CD4-positive, CD25-positive, alpha-beta regulatory T cell (primary cell): ENCODE measurements around the gene HP1BP3. TPM values are rescaled to one million over a fixed set of nuclear protein-coding genes. Genes with fewer than 3 reads are reported as not detected.
"Not testable (repeated sequence)": the region's sequence is repeated elsewhere in the genome, so short reads cannot be mapped to it uniquely, and the experiment has no call there.

ENCODE experiments used
- ATAC-seq, 2 donors: fragments of 150-1000 bp; cut with Tn5 transposase; one replicate each; pipeline ENCODE4 v1.10.0; 2021; ENCODE audit warnings: low read depth in 2 of 2, moderate number of reproducible peaks in 2 of 2, moderate library complexity in 1 of 2
- DNase-seq, 3 donors: peaks; one replicate each; pipeline versions ENCODE4 v3.0.0 to v3.0.0-alpha.2; 2012 to 2022; ENCODE audit warnings: mixed read lengths in 1 of 3
- H3K27ac ChIP-seq: one replicate; pipeline ENCODE4 v1.7.0; 2013; ENCODE audit warnings: mild to moderate bottlenecking, low read length; ENCODE audit not compliant: insufficient read depth, poor library complexity, severe bottlenecking
- H3K27me3 ChIP-seq: one replicate; pipeline ENCODE4 v1.7.0; 2013; ENCODE audit warnings: low read length; ENCODE audit not compliant: control insufficient read depth, insufficient read depth
- H3K36me3 ChIP-seq: one replicate; pipeline ENCODE4 v1.7.0; 2013; ENCODE audit warnings: mild to moderate bottlenecking, low read length, moderate library complexity; ENCODE audit not compliant: control insufficient read depth, insufficient read depth
- H3K4me1 ChIP-seq: 2 replicates; pipeline ENCODE4 v1.7.0; 2013; ENCODE audit warnings: mild to moderate bottlenecking, low read length; ENCODE audit not compliant: insufficient read depth, control insufficient read depth, poor library complexity, severe bottlenecking
- H3K4me3 ChIP-seq: one replicate; pipeline ENCODE4 v1.7.0; 2013; ENCODE audit warnings: low read depth, mild to moderate bottlenecking, low read length, moderate library complexity
- H3K9me3 ChIP-seq, 2 experiments: 1 replicate in 1 of 2; 2 replicates in 1 of 2; pipeline ENCODE4 v1.7.0; 2013; ENCODE audit warnings: low read length in 2 of 2, mild to moderate bottlenecking in 1 of 2, moderate library complexity in 1 of 2; ENCODE audit not compliant: control insufficient read depth in 2 of 2
- H3K27ac Mint-ChIP-seq, 3 donors: one replicate each; pipeline ENCODE4 v1.8.0; 2020 to 2022; ENCODE audit warnings: mild to moderate bottlenecking in 3 of 3, mixed read lengths in 3 of 3, moderate library complexity in 2 of 3
- H3K27me3 Mint-ChIP-seq: one replicate; pipeline ENCODE4 v1.8.0; 2022; ENCODE audit warnings: mild to moderate bottlenecking, mixed read lengths
- H3K36me3 Mint-ChIP-seq: one replicate; pipeline ENCODE4 v1.8.0; 2020; ENCODE audit warnings: mixed read lengths
- H3K4me1 Mint-ChIP-seq, 4 donors: one replicate each; pipeline ENCODE4 v1.8.0; 2020 to 2022; ENCODE audit warnings: mixed read lengths in 4 of 4, mild to moderate bottlenecking in 1 of 4
- H3K4me3 Mint-ChIP-seq, 4 donors: one replicate each; pipeline ENCODE4 v1.8.0; 2020 to 2022; ENCODE audit warnings: mild to moderate bottlenecking in 4 of 4, mixed read lengths in 4 of 4, moderate library complexity in 3 of 4
- H3K9me3 Mint-ChIP-seq, 7 donors: one replicate each; pipeline ENCODE4 v1.8.0; 2020 to 2022; ENCODE audit warnings: mixed read lengths in 7 of 7, mild to moderate bottlenecking in 3 of 7, moderate library complexity in 2 of 7
- polyA plus RNA-seq, 4 donors: library from polyadenylated mRNA; unstranded; fragments of 300-500 nt; fragmentation: Illumina TruSeq; gene quantifications; one replicate each; pipeline ENCODE4 v1.2.3, GENCODE V29; 2021
- total RNA-seq: library from RNA; stranded (reverse); gene quantifications from one replicate; pipeline ENCODE4 v1.2.3, GENCODE V29; 2022

The HP1BP3 gene
- total and polyA plus RNA-seq, 5 donors from 2014 or later = 170 to 284 (median 232) TPM

GRCh38 chr1:20789598-20789997, 2.5 kb upstream of the HP1BP3 start:
- peaks cover 22% of the 10 kb centered on the region for H3K4me1 ChIP-seq
- H3K36me3 Mint-ChIP-seq, H3K27me3 ChIP-seq, H3K4me3 ChIP-seq, H3K27me3 Mint-ChIP-seq, H3K9me3 ChIP-seq, ATAC-seq, H3K9me3 Mint-ChIP-seq, H3K27ac Mint-ChIP-seq, H3K27ac ChIP-seq, H3K36me3 ChIP-seq, DNase-seq: not testable (repeated sequence)
- peaks cover 3 to 25% (median 19%) of the 10 kb centered on the region in 4 donors for H3K4me1 Mint-ChIP-seq
- peak overlapping the region in 2 of 4 donors; percentile 46 to 63 for H3K4me3 Mint-ChIP-seq

GRCh38 chr1:20787840-20788795, 1.0 kb upstream of the HP1BP3 start:
- H3K4me1 Mint-ChIP-seq = peaks cover 3 to 38% (median 26%) of the 10 kb centered on the region in 4 donors
- H3K36me3 ChIP-seq = no peaks in the 10 kb centered on the region
- ATAC-seq (no peak), DNase-seq (no peak)
- H3K27me3 ChIP-seq = no peaks in the 10 kb centered on the region
- peak overlapping the region; percentile 91 for H3K27ac ChIP-seq
- peak overlapping the region; percentile 93 for H3K4me3 ChIP-seq
- H3K4me3 Mint-ChIP-seq = peak overlapping the region; percentile 94 to 95 (median 94)
- no peaks in the 10 kb centered on the region for H3K9me3 ChIP-seq
- peak overlapping the region; percentile 92 to 95 (median 94) for H3K27ac Mint-ChIP-seq
- H3K27me3 Mint-ChIP-seq = no peaks in the 10 kb centered on the region
- no peaks in the 10 kb centered on the region for H3K9me3 Mint-ChIP-seq
- H3K4me1 ChIP-seq = peaks cover 34% of the 10 kb centered on the region
- H3K36me3 Mint-ChIP-seq = peaks cover 6% of the 10 kb centered on the region

DNA sequence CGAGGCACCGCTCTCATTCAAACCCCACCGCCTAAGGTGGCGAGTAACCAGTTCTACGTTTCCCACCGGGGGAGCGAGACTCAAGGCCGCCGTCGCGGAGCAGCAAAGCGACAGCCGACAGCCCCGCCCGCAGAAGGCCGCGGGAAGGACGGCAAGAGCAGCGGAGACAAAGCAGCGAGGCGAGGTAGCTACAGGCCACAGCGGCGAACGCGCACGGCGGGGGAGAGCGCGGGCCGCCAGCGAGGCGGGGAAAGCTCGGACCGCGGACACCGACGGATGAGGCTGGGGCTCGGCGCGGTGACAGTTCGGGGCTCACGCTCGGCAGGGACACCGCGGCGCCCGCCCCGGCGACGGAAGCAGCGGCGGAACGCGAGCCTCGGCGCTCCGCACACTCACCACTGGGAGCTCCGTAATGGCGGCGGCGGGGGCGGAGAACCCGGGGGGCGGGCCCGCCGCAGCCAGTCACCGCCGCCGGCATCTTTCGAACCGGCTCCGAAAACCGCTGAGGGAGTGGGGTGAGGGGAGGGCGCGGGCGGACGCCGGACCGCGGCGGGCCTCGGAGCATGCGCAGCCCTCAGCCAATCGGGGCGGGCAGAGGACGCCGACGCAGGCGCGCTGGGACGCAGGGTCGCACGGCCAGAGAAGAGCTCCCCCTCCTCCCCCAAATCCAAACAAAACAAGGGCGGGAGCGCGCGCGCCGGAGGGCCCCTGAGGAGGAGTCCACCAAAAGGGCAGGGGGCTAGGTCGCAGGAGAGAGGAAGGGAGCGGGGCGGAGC, 666 bp downstream of the HP1BP3 start:
- H3K9me3 Mint-ChIP-seq = no peaks in the 10 kb centered on the region
- peaks cover 3 to 47% (median 26%) of the 10 kb centered on the region in 4 donors for H3K4me1 Mint-ChIP-seq
- no peaks in the 10 kb centered on the region for H3K27me3 Mint-ChIP-seq
- H3K4me3 Mint-ChIP-seq = peak overlapping the region; percentile 95 to 100 (median 98)
- Histone ChIP-seq H3K4me1 (peaks cover 48% of the 10 kb centered on the region), H3K36me3 (no peaks in the 10 kb centered on the region), H3K27me3 (no peaks in the 10 kb centered on the region), H3K9me3 (no peaks in the 10 kb centered on the region), H3K4me3 (peak overlapping the region; percentile 89), H3K27ac (peak overlapping the region; percentile 91)
- H3K36me3 Mint-ChIP-seq = peaks cover 6% of the 10 kb centered on the region
- DNase-seq = peak; percentile 94 to 97 (median 96)
- peak; percentile 73 to 80 for ATAC-seq
- peak overlapping the region; percentile 92 to 95 (median 94) for H3K27ac Mint-ChIP-seq

GRCh38 chr1:20785907-20786252, 1.2 kb downstream of the HP1BP3 start:
- H3K4me3 ChIP-seq = peak overlapping the region; percentile 89
- ATAC-seq (peak in 1 of 2 donors; percentile 1), DNase-seq (no peak)
- H3K36me3 ChIP-seq = no peaks in the 10 kb centered on the region
- peak overlapping the region; percentile 71 to 94 (median 92) for H3K27ac Mint-ChIP-seq
- peak overlapping the region; percentile 95 to 100 (median 98) for H3K4me3 Mint-ChIP-seq
- H3K27ac ChIP-seq = peak overlapping the region; percentile 91
- H3K27me3 ChIP-seq = no peaks in the 10 kb centered on the region
- no peaks in the 10 kb centered on the region for H3K9me3 Mint-ChIP-seq
- no peaks in the 10 kb centered on the region for H3K27me3 Mint-ChIP-seq
- H3K4me1 ChIP-seq = peaks cover 48% of the 10 kb centered on the region
- H3K36me3 Mint-ChIP-seq = peaks cover 9% of the 10 kb centered on the region
- peaks cover 3 to 52% (median 30%) of the 10 kb centered on the region in 4 donors for H3K4me1 Mint-ChIP-seq
- no peaks in the 10 kb centered on the region for H3K9me3 ChIP-seq

GRCh38 chr1:20775700-20776099, 11.4 kb downstream of the HP1BP3 start:
- peaks cover 46% of the 10 kb centered on the region for H3K36me3 Mint-ChIP-seq
- no peaks in the 10 kb centered on the region for H3K27me3 Mint-ChIP-seq
- ATAC-seq (no peak), DNase-seq (no peak)
- Histone ChIP-seq H3K36me3 (peaks cover 77% of the 10 kb centered on the region), H3K4me3 (no peak overlapping the region), H3K4me1 (peaks cover 13% of the 10 kb centered on the region), H3K27me3 (no peaks in the 10 kb centered on the region), H3K27ac (no peak overlapping the region), H3K9me3 (no peaks in the 10 kb centered on the region)
- H3K4me3 Mint-ChIP-seq = no peak overlapping the region
- no peaks in the 10 kb centered on the region for H3K9me3 Mint-ChIP-seq
- no peak overlapping the region for H3K27ac Mint-ChIP-seq
- H3K4me1 Mint-ChIP-seq = peaks cover 17 to 47% (median 35%) of the 10 kb centered on the region in 4 donors

DNA sequence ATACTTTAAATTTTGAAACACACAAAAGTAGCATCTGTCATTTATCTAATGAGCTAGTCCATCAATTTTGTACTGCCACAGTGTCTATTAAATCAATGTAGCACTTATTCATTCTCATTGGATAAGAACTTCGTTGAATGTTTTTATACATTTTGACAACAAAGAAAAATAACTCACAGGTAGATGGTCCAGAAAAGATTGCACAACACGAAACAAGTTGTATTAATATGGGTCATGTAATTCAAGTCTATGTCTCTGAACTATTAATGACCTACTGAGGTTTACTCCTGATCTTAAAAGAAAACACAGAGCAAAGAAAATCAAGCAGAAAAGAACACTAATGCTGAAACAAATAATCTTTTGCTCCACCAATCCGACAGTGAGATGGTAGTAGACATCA, 15.3 kb downstream of the HP1BP3 start:
- H3K36me3 ChIP-seq = peaks cover 98% of the 10 kb centered on the region
- no peak for ATAC-seq
- Mint-ChIP-seq H3K4me3 (no peak overlapping the region), H3K9me3 (no peaks in the 10 kb centered on the region), H3K27ac (peak overlapping the region in 2 of 3 donors; percentile 7 to 20), H3K4me1 (peaks cover 7 to 20% (median 14%) of the 10 kb centered on the region in 4 donors), H3K27me3 (no peaks in the 10 kb centered on the region), H3K36me3 (peaks cover 44% of the 10 kb centered on the region)
- H3K27ac ChIP-seq = no peak overlapping the region
- H3K9me3 ChIP-seq = no peaks in the 10 kb centered on the region
- no peak for DNase-seq
- H3K4me3 ChIP-seq = no peak overlapping the region
- H3K4me1 ChIP-seq = no peaks in the 10 kb centered on the region
- H3K27me3 ChIP-seq = no peaks in the 10 kb centered on the region

DNA sequence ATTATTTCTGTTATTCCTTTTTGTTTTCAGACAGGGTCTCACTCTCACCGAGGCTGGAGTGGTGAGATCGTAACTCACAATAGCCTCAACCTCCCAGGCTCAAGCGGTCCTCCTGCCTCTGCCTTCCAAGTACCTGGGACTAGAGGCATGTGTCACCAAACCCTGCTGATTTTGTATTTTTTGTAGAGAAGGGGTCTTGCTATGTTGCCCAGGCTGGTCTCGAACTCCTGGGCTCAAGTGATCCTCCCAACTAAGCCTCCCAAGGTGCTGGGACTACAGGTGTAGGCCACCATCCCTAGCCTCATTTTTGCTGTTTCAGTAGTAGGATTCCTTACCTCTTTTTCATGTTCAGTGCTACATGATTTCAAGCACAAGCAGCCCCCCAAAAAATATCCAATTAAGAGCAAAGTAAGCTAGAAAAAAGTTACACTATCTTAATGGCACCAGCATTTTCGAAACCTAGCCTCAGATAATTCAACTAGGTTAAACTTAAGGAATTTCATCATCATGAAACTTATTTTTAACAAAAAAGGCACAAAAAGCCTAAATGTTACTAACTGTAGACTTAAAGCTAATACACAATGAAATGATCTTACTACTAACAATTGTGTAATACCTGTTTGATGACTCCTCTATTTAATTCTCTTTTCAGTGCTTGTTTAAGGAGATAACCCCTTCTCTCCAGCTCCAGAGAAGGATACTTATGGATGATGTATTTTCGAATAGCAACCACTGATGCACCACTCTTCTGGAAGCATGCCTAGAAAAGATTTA, 16.6 kb downstream of the HP1BP3 start:
- Mint-ChIP-seq H3K4me3 (no peak overlapping the region), H3K36me3 (peaks cover 46% of the 10 kb centered on the region), H3K27me3 (no peaks in the 10 kb centered on the region), H3K4me1 (peaks cover 0 to 13% (median 7%) of the 10 kb centered on the region in 4 donors), H3K9me3 (no peaks in the 10 kb centered on the region), H3K27ac (peak overlapping the region in 1 of 3 donors; percentile 44)
- H3K4me3 ChIP-seq = no peak overlapping the region
- no peak for DNase-seq
- no peak for ATAC-seq
- peaks cover 98% of the 10 kb centered on the region for H3K36me3 ChIP-seq
- H3K9me3 ChIP-seq = no peaks in the 10 kb centered on the region
- no peaks in the 10 kb centered on the region for H3K27me3 ChIP-seq
- no peak overlapping the region for H3K27ac ChIP-seq
- no peaks in the 10 kb centered on the region for H3K4me1 ChIP-seq
